Fibroblast of skin of left quadriceps (primary cell): Measurements from ENCODE around the gene TFAP2A.

Experiments used
- DNase-seq, 2 experiments: peaks; one replicate each; pipeline ENCODE4 v3.0.0-alpha.2; 2013; ENCODE audit warnings: low read depth in 2 of 2

The TFAP2A gene

GRCh38 chr6:10425975-10426780 is 11.3 kb upstream of the TFAP2A start:
- DNase-seq: no peak

- no peak for DNase-seq
Observed at GRCh38 chr6:10425176-10425974, 10.5 kb upstream of the TFAP2A start.

GRCh38 chr6:10424040-10424439 is 9.2 kb upstream of the TFAP2A start:
- no peak for DNase-seq

- no peak for DNase-seq
Observed at GRCh38 chr6:10422737-10423034, 7.8 kb upstream of the TFAP2A start.

GRCh38 chr6:10421921-10422736 is 7.3 kb upstream of the TFAP2A start:
- no peak for DNase-seq

GRCh38 chr6:10421158-10421920 is 6.5 kb upstream of the TFAP2A start:
- no peak for DNase-seq

GRCh38 chr6:10420546-10421157 is 5.8 kb upstream of the TFAP2A start:
- DNase-seq: no peak

GRCh38 chr6:10419749-10420545 is 5.1 kb upstream of the TFAP2A start:
- DNase-seq: no peak

- DNase-seq: no peak
Observed at GRCh38 chr6:10418862-10419748, 4.2 kb upstream of the TFAP2A start.

GRCh38 chr6:10418361-10418861 is 3.5 kb upstream of the TFAP2A start:
- no peak for DNase-seq

GRCh38 chr6:10417681-10418104 is 2.8 kb upstream of the TFAP2A start:
- DNase-seq: no peak

- DNase-seq: no peak
Observed at GRCh38 chr6:10416863-10417641, 2.2 kb upstream of the TFAP2A start.

GRCh38 chr6:10416516-10416862 is 1.6 kb upstream of the TFAP2A start:
- no peak for DNase-seq

- no peak for DNase-seq
Observed at GRCh38 chr6:10415617-10416480, 975 bp upstream of the TFAP2A start.

- no peak for DNase-seq
Observed at GRCh38 chr6:10413850-10414738, 780 bp downstream of the TFAP2A start.

GRCh38 chr6:10413262-10413849 is 1.5 kb downstream of the TFAP2A start:
- no peak for DNase-seq
